Parathyroid adenoma (tissue), 2 donors: ENCODE measurements around the gene EMP3.

Source experiments
- H2AFZ ChIP-seq: fragments of 300-600 bp; sonication (generic); one replicate; pipeline ENCODE4 v1.7.0; 2017; ENCODE audit warnings: antibody characterized with exemption, mild to moderate bottlenecking
- H3K27ac ChIP-seq: fragments of 300-600 bp; sonication (generic); one replicate; pipeline ENCODE4 v1.7.0; 2017
- H3K27me3 ChIP-seq: fragments of 300-600 bp; sonication (generic); one replicate; pipeline ENCODE4 v1.7.0; 2017; ENCODE audit warnings: low read length; ENCODE audit not compliant: control insufficient read depth, insufficient read depth
- H3K36me3 ChIP-seq: fragments of 300-600 bp; sonication (generic); one replicate; pipeline ENCODE4 v1.7.0; 2017; ENCODE audit warnings: low read length; ENCODE audit not compliant: control insufficient read depth, insufficient read depth
- H3K4me1 ChIP-seq: fragments of 300-600 bp; sonication (generic); one replicate; pipeline ENCODE4 v1.7.0; 2017; ENCODE audit warnings: control low read depth
- H3K4me2 ChIP-seq: fragments of 300-600 bp; sonication (generic); one replicate; pipeline ENCODE4 v1.7.0; 2017; ENCODE audit warnings: low read length
- H3K4me3 ChIP-seq: fragments of 300-600 bp; sonication (generic); one replicate; pipeline ENCODE4 v1.7.0; 2017; ENCODE audit warnings: low read depth, low read length
- H3K79me2 ChIP-seq: fragments of 300-600 bp; sonication (generic); one replicate; pipeline ENCODE4 v1.7.0; 2017; ENCODE audit warnings: control low read depth
- H3K9ac ChIP-seq: fragments of 300-600 bp; sonication (generic); one replicate; pipeline ENCODE4 v1.7.0; 2017; ENCODE audit warnings: mild to moderate bottlenecking
- H3K9me3 ChIP-seq: fragments of 300-600 bp; sonication (generic); one replicate; pipeline ENCODE4 v1.7.0; 2017; ENCODE audit warnings: low read length; ENCODE audit not compliant: control insufficient read depth
- CTCF ChIP-seq: fragments of 300-600 bp; sonication (generic); IDR thresholded peaks from one replicate; pipeline ENCODE4 v1.7.0; 2017; ENCODE audit warnings: antibody characterized with exemption, mild to moderate bottlenecking
- donor health status: primary hyperparathyroidism.

EMP3 gene

GRCh38 chr19:48379058-48379457 is 53.7 kb downstream of the EMP3 start:
- Histone ChIP-seq H3K79me2 (no peaks in the 10 kb centered on the region), H3K4me1 (no peaks in the 10 kb centered on the region), H3K4me2 (no peak overlapping the region), H3K4me3 (no peak overlapping the region), H3K27ac (no peak overlapping the region), H3K9ac (no peak overlapping the region), H2AFZ (no peak overlapping the region), H3K27me3 (no peaks in the 10 kb centered on the region), H3K9me3 (no peaks in the 10 kb centered on the region), H3K36me3 (no peaks in the 10 kb centered on the region)
- no peak for TF ChIP-seq CTCF
